NCI-H187 treated with DMSO at 0.1 percent for 48 hours (cell line): Measurements from ENCODE around the gene ADAT2.

Experiments used
- DNase-seq: peaks from one replicate; lab custom pipeline; 2025; lab: John Stamatoyannopoulos, UW

Gene ADAT2

GRCh38 chr6:143441680-143442545 lies 8.6 kb downstream of the ADAT2 start:
- no peak for DNase-seq

- DNase-seq, result no peak
Observed at GRCh38 chr6:143441010-143441409, 9.5 kb downstream of the ADAT2 start.

GRCh38 chr6:143432588-143432987 lies 17.9 kb downstream of the ADAT2 start:
- DNase-seq, result no peak

GRCh38 chr6:143431226-143431625 lies 19.3 kb downstream of the ADAT2 start:
- DNase-seq, result no peak

- no peak for DNase-seq
Observed at GRCh38 chr6:143429970-143430369, 20.5 kb downstream of the ADAT2 start.

- DNase-seq, result no peak
Observed at GRCh38 chr6:143427109-143427817, 23.2 kb downstream of the ADAT2 start.

GRCh38 chr6:143426026-143426425 lies 24.5 kb downstream of the ADAT2 start:
- no peak for DNase-seq

- DNase-seq, result no peak
Observed at GRCh38 chr6:143419526-143419925, 31.0 kb downstream of the ADAT2 start.

GRCh38 chr6:143414769-143415168 lies 35.7 kb downstream of the ADAT2 start:
- DNase-seq, result no peak

- DNase-seq, result no peak
Observed at GRCh38 chr6:143410859-143411270, 39.6 kb downstream of the ADAT2 start.

GRCh38 chr6:143408787-143409162 lies 41.7 kb downstream of the ADAT2 start:
- no peak for DNase-seq

GRCh38 chr6:143408151-143408786 lies 42.2 kb downstream of the ADAT2 start:
- DNase-seq, result no peak

- DNase-seq, result no peak
Observed at GRCh38 chr6:143406673-143407072, 43.8 kb downstream of the ADAT2 start.

GRCh38 chr6:143405373-143406154 lies 44.9 kb downstream of the ADAT2 start:
- DNase-seq, result no peak

- no peak for DNase-seq
Observed at GRCh38 chr6:143402721-143403336, 47.7 kb downstream of the ADAT2 start.

GRCh38 chr6:143401636-143402370 lies 48.7 kb downstream of the ADAT2 start:
- DNase-seq, result no peak

GRCh38 chr6:143401068-143401446 lies 49.4 kb downstream of the ADAT2 start:
- no peak for DNase-seq

GRCh38 chr6:143400258-143401067 lies 50.0 kb downstream of the ADAT2 start:
- no peak for DNase-seq

GRCh38 chr6:143399775-143400174 lies 50.7 kb downstream of the ADAT2 start:
- DNase-seq, result no peak

- DNase-seq, result no peak
Observed at GRCh38 chr6:143399176-143399575, 51.3 kb downstream of the ADAT2 start.
